ENCODE measurements around the gene LRIG1.

DNA sequence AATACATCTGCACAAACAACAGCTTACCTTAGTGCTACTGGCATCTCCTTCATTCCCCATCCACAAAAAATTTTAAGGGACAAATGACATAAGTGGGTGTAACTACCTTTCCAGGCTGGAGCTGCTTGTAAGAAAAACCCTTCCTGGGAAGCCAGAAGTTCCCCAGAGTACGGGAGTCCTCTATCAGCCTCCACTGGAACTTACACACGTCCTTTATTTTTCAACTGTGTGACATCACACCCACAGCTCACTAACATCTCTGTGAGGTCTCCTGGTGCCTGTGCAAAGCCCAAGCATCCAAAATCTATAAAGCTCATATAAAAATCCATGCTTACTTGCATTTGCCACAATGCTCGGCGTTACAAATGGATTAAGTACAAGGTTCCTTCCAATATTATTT lies 27.6 kb downstream of the LRIG1 start:
- no peak for TF ChIP-seq EZH2 (optimal IDR thresholded peaks at IDR 0.05; ENCODE audit: low read depth, low read length)
- TF ChIP-seq, protein P1, sequence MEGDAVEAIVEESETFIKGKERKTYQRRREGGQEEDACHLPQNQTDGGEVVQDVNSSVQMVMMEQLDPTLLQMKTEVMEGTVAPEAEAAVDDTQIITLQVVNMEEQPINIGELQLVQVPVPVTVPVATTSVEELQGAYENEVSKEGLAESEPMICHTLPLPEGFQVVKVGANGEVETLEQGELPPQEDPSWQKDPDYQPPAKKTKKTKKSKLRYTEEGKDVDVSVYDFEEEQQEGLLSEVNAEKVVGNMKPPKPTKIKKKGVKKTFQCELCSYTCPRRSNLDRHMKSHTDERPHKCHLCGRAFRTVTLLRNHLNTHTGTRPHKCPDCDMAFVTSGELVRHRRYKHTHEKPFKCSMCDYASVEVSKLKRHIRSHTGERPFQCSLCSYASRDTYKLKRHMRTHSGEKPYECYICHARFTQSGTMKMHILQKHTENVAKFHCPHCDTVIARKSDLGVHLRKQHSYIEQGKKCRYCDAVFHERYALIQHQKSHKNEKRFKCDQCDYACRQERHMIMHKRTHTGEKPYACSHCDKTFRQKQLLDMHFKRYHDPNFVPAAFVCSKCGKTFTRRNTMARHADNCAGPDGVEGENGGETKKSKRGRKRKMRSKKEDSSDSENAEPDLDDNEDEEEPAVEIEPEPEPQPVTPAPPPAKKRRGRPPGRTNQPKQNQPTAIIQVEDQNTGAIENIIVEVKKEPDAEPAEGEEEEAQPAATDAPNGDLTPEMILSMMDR (IDR thresholded peaks at IDR 0.05; ENCODE audit: low read length): no peak

All from MM.1S (cell line).